Urinary bladder (tissue), 4 donors: ENCODE data around the gene MFAP4. TPM values are rescaled to one million over a fixed set of nuclear protein-coding genes. Genes with fewer than 3 reads are reported as not detected.

Experiments used
- DNase-seq: peaks from one replicate; pipeline ENCODE4 v3.0.0-alpha.2; 2015; ENCODE audit errors: extremely low spot score
- H3K27ac ChIP-seq: one replicate; pipeline ENCODE4 v1.5.1; 2013; ENCODE audit warnings: low read depth, mild to moderate bottlenecking, moderate library complexity
- H3K36me3 ChIP-seq: one replicate; pipeline ENCODE4 v1.6.1; 2013; ENCODE audit warnings: mild to moderate bottlenecking, moderate library complexity; ENCODE audit not compliant: insufficient read depth
- H3K4me1 ChIP-seq: one replicate; pipeline ENCODE4 v1.6.1; 2013; ENCODE audit warnings: mild to moderate bottlenecking, moderate library complexity; ENCODE audit not compliant: insufficient read depth
- H3K4me3 ChIP-seq: one replicate; pipeline ENCODE4 v1.5.1; 2013; ENCODE audit warnings: low read depth, low read length
- WGBS: extraction: QIAGEN DNeasy Blood & Tissue Kit; methylation state at CpG from one replicate; pipeline ENCODE4 v1.1.7; 2013; 5-methylcytosine and 5-hydroxymethylcytosine counted together
- polyA plus RNA-seq: library from polyadenylated mRNA; stranded (reverse); fragments of 200-250 nt; gene quantifications from one replicate; pipeline ENCODE4 v1.2.3, GENCODE V29; 2013
- total RNA-seq: library from RNA; depleted of rRNA; stranded (reverse); fragments of >200 nt; gene quantifications from one replicate; pipeline ENCODE4 v1.2.3, GENCODE V29; 2014
- donor health status: healthy with polysubstance abuse.
- donor health status: healthy.

The MFAP4 gene
- total and polyA plus RNA-seq, 2 donors: 123 to 1,046 TPM

DNA sequence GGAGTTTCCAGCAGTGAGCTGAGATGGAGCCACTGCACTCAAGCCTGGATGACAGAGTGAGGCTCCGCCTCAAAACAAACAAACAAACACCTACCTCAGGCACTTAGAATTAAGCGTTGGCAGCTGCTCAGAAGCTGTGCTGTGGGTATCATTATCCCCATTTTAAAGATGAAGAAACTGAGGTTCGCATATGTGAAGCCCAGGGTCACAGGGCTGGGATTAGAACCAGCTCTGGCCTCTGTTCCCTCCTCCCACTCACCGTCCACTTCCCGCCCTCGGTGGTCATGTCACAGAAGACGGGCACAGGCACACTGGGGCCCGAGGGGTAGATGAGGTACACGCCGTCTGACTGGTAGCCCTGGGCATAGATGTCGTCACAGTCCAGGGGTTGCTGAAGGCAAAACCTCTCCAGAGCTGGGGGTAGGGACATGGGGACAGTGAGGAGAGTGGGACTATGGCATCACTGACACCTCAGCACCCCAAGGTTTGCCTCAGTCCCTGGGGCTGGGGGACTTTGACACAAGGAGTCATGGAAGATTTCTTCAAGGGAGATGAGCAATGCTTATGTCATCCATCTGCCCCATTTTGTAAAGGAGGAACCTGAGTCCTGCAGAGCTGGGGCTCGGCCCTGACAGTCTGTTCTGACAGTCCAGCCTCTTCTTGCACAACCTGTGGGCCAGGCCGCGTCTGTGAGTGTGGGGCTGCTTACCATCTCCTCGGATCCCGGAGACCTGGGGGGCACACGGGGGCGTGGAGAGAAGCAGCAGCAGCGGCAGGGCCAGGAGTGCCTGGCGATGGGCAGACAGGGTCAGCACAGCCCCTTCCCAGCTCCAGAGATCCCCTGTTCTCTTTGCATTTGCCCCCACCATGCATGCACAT, 700 bp downstream of the MFAP4 start:
- 23% methylated on average over 20 of the region's 20 CpGs for WGBS
- no peak for DNase-seq
- no peaks in the 10 kb centered on the region for H3K4me1 ChIP-seq

DNA sequence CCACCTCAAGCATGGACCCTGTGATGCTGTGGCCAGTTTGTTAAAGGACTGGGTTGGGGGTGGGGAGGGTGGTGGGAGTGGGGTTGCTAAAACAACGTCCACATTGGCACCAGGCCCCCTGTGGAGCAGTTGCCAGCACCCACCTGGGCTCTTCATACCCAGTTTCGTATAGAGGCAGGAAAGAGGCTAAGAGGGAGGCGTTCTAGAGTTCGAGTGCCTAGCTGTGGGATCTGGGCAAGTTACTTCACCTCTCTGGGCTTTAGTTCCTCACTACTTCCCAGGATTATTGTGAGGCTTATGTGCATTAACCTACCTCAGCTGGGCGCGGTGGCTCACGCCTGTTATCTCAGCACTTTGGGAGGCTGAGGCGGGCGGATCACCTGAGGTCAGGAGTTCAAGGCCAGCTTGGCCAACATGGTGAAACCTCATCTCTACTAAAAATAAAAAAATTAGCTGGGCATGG, 1.4 kb downstream of the MFAP4 start:
- no peak overlapping the region for H3K4me3 ChIP-seq
- 43% methylated on average over 9 of the region's 9 CpGs for WGBS

More for the DNA sequence above, 700 bp downstream of the MFAP4 start:
- Histone ChIP-seq H3K36me3 (no peaks in the 10 kb centered on the region), H3K4me3 (peak overlapping the region; percentile 29), H3K27ac (peak overlapping the region; percentile 91)

DNA sequence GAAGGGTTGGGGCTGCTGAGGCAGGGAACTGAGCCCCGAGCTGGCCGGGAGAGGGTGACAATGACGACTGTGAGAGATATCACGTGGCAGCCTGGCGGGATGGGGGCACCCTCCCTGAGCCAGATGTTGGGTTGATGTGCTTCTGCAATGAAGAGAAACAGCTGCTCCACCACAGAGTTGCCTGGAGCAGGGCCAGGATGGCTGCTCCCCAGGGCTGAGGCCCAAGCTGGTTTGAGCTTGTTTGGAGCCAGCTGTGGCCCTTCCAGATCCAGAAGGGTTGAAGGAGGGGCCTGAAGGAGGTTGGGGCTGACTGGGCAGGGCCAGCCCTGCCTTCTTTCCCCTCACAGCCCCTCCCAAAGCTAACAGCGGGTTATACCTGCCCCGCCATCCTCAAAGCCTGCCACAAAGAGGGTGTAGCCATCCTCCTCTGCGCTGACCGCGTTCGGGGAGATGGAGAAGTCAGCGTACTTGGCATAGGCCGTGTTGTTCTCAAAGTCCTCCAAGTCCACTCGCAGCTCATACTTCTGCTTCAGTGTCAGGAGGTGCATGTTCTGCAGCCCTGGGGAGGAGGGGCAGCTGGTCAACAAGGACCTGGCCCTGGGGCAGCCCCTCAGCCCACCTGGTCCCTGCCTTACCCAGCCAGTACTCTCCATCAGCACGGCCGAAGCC, 2.1 kb downstream of the MFAP4 start:
- H3K4me1 ChIP-seq: no peaks in the 10 kb centered on the region
- peak overlapping the region; percentile 86 for H3K27ac ChIP-seq
- no peak overlapping the region for H3K4me3 ChIP-seq
- peak; percentile 84 for DNase-seq
- WGBS: 19% methylated on average over 16 of the region's 16 CpGs
- peaks cover 5% of the 10 kb centered on the region for H3K36me3 ChIP-seq

More for the DNA sequence above, 1.4 kb downstream of the MFAP4 start:
- Histone ChIP-seq H3K36me3 (peaks cover 5% of the 10 kb centered on the region), H3K27ac (peak overlapping the region; percentile 86), H3K4me1 (no peaks in the 10 kb centered on the region)
- no peak for DNase-seq

DNA sequence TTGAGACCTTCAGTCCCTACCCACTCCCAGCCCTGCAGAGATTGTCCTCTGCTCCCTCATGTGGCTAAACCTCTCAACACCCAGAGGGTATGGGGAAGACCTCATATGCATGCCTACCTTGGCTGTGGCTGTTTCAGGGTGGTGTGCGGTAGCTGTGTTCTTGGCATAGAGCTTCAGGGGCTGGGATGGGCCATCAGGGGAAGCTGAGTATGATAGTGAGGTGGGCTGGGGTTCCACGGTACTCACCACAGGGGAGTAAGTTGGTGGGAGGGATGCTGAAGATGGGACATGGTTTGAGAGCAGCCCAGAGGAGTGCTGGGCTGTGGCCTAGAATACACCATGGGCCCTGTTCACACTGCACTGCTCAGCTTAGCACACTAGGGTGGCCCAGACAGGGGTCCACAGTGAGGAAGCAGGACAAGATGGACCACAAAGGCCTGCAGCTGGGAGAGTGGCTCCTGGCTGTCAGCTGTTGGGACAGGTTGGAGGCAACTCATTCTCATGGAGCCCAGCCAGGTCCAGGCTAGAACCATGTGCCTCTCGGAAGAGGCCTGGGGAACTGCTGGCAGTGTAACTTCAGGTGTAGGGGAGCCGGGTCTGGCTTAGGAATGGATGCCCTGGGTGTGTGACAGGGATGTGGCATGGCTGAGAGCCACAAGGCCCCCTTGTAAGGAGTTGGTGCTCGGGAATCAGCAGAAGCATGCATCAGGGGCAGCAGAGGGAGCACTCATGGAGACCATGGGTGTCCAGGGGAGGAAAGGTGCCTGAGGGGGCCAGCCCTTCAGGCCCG, 3.1 kb downstream of the MFAP4 start:
- Histone ChIP-seq H3K4me3 (no peak overlapping the region), H3K4me1 (no peaks in the 10 kb centered on the region), H3K27ac (peak overlapping the region; percentile 76), H3K36me3 (peaks cover 5% of the 10 kb centered on the region)
- 56% methylated on average over 6 of the region's 6 CpGs for WGBS
- no peak for DNase-seq

DNA sequence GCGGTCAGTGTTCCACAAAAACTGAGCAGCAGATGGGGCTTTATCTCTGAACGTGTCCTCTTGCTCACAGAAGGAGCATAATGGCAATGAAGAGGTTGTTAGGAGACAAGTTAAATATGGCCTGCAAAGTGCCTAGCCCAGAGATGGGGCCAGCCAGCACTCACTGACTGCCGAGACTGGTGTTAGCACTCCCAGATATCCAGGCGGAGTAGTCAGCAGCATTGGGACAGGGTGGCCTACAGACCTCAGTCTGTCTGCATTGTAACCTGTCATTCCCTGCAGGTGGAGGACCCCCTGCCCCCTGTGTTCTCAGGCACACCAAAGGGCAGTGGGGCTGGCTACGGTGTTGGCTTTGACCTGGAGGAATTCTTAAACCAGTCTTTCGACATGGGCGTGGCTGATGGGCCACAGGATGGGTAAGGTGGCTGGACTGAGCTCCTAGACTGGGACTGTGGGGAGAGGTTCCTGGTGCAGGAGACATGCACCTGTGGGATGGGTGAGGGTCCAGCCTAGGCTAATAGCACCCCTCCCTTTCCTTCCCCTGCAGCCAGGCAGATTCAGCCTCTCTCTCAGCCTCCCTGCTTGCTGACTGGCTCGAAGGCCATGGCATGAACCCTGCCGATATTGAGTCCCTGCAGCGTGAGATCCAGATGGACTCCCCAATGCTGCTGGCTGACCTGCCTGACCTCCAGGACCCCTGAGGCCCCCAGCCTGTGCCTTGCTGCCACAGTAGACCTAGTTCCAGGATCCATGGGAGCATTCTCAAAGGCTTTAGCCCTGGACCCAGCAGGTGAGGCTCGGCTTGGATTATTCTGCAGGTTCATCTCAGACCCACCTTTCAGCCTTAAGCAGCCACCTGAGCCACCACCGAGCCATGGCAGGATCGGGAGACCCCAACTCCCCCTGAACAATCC, 4.2 kb downstream of the MFAP4 start:
- 68% methylated on average over 13 of the region's 13 CpGs for WGBS
- Histone ChIP-seq H3K4me1 (no peaks in the 10 kb centered on the region), H3K36me3 (peaks cover 5% of the 10 kb centered on the region), H3K27ac (no peak overlapping the region), H3K4me3 (no peak overlapping the region)
- DNase-seq: no peak

DNA sequence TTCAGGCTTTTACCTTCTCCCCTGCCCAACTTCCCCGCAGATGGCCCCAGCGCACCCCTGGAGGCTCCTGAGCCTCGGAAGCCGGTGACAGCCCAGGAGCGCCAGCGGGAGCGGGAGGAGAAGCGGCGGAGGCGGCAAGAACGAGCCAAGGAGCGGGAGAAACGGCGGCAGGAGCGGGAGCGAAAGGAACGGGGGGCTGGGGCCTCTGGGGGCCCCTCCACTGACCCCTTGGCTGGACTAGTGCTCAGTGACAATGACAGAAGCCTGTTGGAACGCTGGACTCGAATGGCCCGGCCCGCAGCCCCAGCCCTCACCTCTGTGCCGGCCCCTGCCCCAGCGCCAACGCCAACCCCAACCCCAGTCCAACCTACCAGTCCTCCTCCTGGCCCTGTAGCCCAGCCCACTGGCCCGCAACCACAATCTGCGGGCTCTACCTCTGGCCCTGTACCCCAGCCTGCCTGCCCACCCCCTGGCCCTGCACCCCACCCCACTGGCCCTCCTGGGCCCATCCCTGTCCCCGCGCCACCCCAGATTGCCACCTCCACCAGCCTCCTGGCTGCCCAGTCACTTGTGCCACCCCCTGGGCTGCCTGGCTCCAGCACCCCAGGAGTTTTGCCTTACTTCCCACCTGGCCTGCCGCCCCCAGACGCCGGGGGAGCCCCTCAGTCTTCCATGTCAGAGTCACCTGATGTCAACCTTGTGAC, 5.1 kb downstream of the MFAP4 start:
- whole genome bisulfite sequencing: 84% methylated on average over 31 of the region's 31 CpGs
- H3K36me3 ChIP-seq: peaks cover 5% of the 10 kb centered on the region
- no peak for DNase-seq
- no peak overlapping the region for H3K27ac ChIP-seq
- H3K4me3 ChIP-seq: no peak overlapping the region
- no peaks in the 10 kb centered on the region for H3K4me1 ChIP-seq

DNA sequence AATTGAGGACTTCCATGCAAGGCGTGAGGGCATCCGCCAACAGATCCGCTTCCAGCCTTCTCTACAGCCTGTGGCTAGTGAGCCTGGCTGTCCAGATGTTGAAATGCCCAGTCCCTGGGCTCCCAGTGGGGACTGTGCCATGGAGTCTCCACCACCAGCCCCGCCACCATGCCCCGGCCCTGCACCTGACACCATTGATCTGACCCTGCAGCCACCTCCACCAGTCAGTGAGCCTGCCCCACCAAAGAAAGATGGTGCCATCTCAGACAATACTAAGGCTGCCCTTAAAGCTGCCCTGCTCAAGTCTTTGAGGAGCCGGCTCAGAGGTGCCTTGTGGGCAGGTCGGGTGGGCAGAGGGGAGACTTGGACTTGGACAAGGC, 5.6 kb downstream of the MFAP4 start:
- no peak for DNase-seq
- Histone ChIP-seq H3K27ac (no peak overlapping the region), H3K4me3 (no peak overlapping the region), H3K36me3 (peaks cover 5% of the 10 kb centered on the region), H3K4me1 (no peaks in the 10 kb centered on the region)
- 92% methylated on average over 7 of the region's 7 CpGs for WGBS

DNA sequence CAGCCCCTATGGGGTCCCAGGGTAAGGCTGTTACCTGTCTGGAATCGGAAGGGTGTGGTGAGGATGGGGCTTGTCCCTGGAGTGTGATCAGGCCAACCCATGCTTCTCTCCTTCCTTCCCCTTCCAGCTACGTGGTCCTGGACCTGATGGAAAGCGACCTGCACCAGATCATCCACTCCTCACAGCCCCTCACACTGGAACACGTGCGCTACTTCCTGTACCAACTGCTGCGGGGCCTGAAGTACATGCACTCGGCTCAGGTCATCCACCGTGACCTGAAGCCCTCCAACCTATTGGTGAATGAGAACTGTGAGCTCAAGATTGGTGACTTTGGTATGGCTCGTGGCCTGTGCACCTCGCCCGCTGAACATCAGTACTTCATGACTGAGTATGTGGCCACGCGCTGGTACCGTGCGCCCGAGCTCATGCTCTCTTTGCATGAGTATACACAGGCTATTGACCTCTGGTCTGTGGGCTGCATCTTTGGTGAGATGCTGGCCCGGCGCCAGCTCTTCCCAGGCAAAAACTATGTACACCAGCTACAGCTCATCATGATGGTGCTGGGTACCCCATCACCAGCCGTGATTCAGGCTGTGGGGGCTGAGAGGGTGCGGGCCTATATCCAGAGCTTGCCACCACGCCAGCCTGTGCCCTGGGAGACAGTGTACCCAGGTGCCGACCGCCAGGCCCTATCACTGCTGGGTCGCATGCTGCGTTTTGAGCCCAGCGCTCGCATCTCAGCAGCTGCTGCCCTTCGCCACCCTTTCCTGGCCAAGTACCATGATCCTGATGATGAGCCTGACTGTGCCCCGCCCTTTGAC, 6.3 kb downstream of the MFAP4 start:
- H3K4me3 ChIP-seq: no peak overlapping the region
- WGBS: 88% methylated on average over 29 of the region's 29 CpGs
- no peak for DNase-seq
- peaks cover 5% of the 10 kb centered on the region for H3K36me3 ChIP-seq
- H3K27ac ChIP-seq: no peak overlapping the region
- no peaks in the 10 kb centered on the region for H3K4me1 ChIP-seq

DNA sequence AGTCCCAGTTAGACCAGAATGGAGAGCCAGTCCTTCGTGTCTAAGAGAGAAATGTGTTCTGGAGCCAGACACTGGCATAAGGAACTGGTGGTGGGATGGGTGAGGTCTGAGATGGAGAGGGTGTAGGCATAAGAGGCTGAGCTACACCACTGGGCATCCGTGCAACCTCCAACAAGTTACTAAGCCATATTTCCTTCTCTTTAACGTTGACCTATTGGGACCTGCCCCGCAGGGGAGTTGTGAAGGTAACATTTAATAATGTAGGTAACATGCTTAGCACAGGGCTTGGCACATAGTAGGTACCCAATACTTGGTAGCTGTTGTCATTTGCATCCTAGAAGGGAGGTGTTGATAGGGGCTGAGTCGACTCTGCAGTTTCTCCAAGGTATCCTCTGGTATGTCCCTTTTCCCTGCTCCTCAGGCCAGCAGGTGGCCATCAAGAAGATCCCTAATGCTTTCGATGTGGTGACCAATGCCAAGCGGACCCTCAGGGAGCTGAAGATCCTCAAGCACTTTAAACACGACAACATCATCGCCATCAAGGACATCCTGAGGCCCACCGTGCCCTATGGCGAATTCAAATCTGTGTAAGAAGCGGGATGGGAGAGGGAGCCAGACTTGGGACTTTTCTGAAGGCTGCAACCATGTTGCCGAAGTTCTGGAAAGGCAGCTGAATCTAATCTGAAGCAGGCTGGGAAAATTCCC, 7.5 kb downstream of the MFAP4 start:
- Histone ChIP-seq H3K4me1 (no peaks in the 10 kb centered on the region), H3K27ac (no peak overlapping the region), H3K4me3 (peak overlapping the region; percentile 67), H3K36me3 (peaks cover 5% of the 10 kb centered on the region)
- WGBS: 67% methylated on average over 13 of the region's 13 CpGs
- DNase-seq: no peak

DNA sequence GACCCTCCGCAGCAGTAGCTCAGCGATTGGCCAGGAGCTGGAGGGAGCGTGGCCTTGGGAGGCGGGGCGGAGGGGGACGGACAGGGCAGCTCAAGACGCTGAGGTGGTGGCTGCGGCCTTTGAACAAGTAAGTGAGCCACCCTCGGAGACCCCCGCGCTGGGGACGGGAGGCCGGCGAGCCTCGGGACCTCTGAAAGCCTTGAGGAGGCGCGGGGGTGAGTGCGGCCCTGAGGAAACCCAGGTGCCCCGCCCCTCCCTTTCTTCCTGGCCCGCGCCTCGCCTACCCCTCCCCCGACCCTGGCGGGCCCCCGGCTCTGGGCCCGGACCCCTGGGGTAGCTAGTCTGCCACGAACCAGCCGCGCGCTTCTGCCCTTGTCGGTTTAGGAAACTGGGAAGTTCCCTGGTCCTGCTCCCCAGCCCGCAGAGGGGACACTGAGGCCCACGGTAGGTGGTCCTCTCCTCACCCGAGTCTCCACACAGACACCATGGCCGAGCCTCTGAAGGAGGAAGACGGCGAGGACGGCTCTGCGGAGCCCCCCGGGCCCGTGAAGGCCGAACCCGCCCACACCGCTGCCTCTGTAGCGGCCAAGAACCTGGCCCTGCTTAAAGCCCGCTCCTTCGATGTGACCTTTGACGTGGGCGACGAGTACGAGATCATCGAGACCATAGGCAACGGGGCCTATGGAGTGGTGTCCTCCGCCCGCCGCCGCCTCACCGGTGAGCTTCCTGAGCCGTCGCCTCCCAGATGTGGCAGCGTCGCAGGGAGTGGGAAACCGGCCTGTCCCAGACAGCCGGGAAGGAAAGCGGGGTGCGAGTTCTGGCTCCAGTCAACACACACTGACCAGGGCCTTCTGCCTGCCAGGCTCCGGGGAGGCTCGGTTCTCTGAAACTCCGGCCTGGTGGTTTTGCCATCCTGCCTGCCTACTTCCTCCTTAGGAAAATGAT, 8.3 kb downstream of the MFAP4 start, which contains the start of gene MAPK7:
Gene MAPK7, plus strand, starts transcription at position 83 of the 945 bp plus-strand sequence. Its CDS starts 403 bp downstream, at position 486.
- WGBS: 3% methylated on average over 69 of the region's 69 CpGs
- H3K4me1 ChIP-seq: no peaks in the 10 kb centered on the region
- H3K36me3 ChIP-seq: peaks cover 5% of the 10 kb centered on the region
- peak within 1 kb of the TSS; percentile 88 for H3K27ac ChIP-seq
- DNase-seq: no peak
- H3K4me3 ChIP-seq: peak within 1 kb of the TSS; percentile 67
